Bronchial epithelial cell (primary cell): Measurements from ENCODE around the gene RASSF3. TPM values are rescaled to one million over a fixed set of nuclear protein-coding genes. Genes with fewer than 3 reads are reported as not detected.

Experiments
- DNase-seq: peaks from one replicate; pipeline ENCODE4 v3.0.0-alpha.2; 2010; ENCODE audit warnings: low read depth
- FAIRE-seq: peaks from 2 replicates; lab custom pipeline; 2011; peaks lifted over from hg19 to GRCh38; lab: Jason Lieb, UNC
- H3K27me3 ChIP-seq: 2 replicates; pipeline ENCODE4 v1.5.1; 2011; ENCODE audit warnings: low read length; ENCODE audit not compliant: control insufficient read depth, insufficient read depth
- H3K36me3 ChIP-seq: 2 replicates; pipeline ENCODE4 v1.5.1; 2011; ENCODE audit warnings: low read length; ENCODE audit not compliant: control insufficient read depth, insufficient read depth
- H3K4me3 ChIP-seq: 2 replicates; pipeline ENCODE4 v1.5.1; 2011; ENCODE audit warnings: mild to moderate bottlenecking, low read depth, low read length, control low read depth
- total RNA-seq: library from RNA; depleted of rRNA; stranded (reverse); fragments of >200 nt; gene quantifications from 2 replicates; pipeline ENCODE4 v1.2.1, GENCODE V29; 2014
- TF ChIP-seq, protein P1 (sequence below): IDR thresholded peaks from 2 replicates; pipeline ENCODE4 v1.5.1; 2011; ENCODE audit warnings: mild to moderate bottlenecking, moderate library complexity, low read length, control low read depth, inconsistent platforms; ENCODE audit not compliant: insufficient read depth, severe bottlenecking

The RASSF3 gene
- total RNA-seq, 1 donor from 2014 or later: 9.7 TPM

DNA sequence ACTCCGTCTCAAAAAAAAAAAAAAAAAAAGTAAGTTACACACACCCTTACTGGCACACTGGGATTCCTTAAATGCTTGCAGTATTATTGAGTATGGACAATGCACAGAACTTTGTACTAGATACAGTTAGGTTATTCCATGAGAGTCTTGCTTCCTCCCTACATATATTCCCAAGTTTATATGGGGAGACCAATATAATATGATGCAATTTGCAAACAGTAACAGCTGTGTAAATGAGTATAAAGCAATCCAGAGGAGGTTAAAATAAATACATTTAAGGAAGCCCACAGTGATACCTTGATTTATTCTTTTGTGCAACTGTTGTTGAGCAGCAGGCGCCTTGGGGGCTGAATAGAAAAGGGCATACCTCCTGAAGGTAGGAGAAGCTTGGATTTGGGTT, 26.6 kb downstream of the RASSF3 start:
- no peak for FAIRE-seq
- no peak for DNase-seq
- TF ChIP-seq, protein P1, sequence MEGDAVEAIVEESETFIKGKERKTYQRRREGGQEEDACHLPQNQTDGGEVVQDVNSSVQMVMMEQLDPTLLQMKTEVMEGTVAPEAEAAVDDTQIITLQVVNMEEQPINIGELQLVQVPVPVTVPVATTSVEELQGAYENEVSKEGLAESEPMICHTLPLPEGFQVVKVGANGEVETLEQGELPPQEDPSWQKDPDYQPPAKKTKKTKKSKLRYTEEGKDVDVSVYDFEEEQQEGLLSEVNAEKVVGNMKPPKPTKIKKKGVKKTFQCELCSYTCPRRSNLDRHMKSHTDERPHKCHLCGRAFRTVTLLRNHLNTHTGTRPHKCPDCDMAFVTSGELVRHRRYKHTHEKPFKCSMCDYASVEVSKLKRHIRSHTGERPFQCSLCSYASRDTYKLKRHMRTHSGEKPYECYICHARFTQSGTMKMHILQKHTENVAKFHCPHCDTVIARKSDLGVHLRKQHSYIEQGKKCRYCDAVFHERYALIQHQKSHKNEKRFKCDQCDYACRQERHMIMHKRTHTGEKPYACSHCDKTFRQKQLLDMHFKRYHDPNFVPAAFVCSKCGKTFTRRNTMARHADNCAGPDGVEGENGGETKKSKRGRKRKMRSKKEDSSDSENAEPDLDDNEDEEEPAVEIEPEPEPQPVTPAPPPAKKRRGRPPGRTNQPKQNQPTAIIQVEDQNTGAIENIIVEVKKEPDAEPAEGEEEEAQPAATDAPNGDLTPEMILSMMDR: no peak
- no peaks in the 10 kb centered on the region for H3K27me3 ChIP-seq
- no peaks in the 10 kb centered on the region for H3K36me3 ChIP-seq
- H3K4me3 ChIP-seq: no peak overlapping the region

DNA sequence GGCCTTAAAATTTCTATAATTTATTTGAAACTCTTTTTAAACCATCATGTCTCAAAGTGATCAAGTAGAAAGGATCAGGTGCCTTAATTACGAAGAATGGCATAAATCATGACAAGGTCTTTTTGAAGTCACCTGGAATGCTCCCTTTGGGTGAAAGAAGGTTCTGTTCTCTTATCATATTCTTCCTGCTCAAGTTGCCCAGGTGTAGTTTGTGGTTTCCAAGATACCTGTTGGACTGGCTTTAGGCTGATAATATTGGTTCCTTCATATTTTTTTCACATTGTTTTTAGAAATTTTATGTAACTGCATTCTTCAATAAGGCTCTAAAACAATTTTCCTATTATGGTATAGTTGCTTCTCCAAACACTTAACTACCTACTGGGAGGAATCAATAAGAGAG, 29.2 kb downstream of the RASSF3 start:
- Histone ChIP-seq H3K36me3 (no peaks in the 10 kb centered on the region), H3K4me3 (no peak overlapping the region), H3K27me3 (no peaks in the 10 kb centered on the region)
- TF ChIP-seq, protein P1: no peak
- DNase-seq (no peak), FAIRE-seq (no peak)

DNA sequence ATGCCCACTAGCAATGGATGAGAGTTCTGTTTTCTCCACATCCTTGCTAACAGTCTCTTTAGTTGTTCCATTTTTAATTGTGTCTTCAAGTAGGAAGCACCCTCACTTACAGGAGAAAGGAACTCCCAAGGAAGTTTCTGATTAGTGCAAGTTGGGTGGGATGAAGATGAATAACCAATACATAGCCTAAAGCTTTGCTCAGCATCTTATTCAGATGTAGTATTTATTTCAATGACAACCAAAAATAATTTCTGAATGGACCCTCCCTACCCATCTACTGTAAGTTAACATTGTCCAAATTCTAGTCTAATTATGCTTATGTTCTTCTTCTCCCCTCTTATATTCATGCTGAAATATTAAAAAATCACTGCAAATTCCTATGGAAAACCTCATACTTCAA, 36.0 kb downstream of the RASSF3 start:
- DNase-seq: no peak
- FAIRE-seq: no peak
- H3K27me3 ChIP-seq: no peaks in the 10 kb centered on the region
- TF ChIP-seq, protein P1: no peak
- no peak overlapping the region for H3K4me3 ChIP-seq
- no peaks in the 10 kb centered on the region for H3K36me3 ChIP-seq

DNA sequence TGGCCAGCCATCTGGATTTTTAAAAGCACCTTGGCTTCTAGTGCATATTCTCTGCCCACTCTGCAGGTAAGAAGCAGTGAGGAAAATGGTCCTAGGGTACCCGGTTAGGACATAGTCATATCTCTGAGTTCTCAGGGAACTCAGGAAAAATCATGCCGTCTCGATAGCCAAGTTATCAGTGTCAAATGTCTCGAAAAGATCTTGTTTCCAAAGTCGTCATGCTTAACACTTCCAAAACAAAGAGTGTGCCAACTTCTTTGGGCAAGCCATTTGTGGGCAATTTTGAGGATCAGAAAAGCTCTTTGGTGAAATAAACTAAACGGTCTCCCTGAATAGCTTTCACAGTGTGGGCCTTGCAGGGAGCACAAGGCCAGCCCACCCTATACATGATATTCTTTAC, 39.2 kb downstream of the RASSF3 start:
- Histone ChIP-seq H3K27me3 (no peaks in the 10 kb centered on the region), H3K36me3 (no peaks in the 10 kb centered on the region), H3K4me3 (no peak overlapping the region)
- TF ChIP-seq, protein P1: no peak
- FAIRE-seq (no peak), DNase-seq (no peak)

DNA sequence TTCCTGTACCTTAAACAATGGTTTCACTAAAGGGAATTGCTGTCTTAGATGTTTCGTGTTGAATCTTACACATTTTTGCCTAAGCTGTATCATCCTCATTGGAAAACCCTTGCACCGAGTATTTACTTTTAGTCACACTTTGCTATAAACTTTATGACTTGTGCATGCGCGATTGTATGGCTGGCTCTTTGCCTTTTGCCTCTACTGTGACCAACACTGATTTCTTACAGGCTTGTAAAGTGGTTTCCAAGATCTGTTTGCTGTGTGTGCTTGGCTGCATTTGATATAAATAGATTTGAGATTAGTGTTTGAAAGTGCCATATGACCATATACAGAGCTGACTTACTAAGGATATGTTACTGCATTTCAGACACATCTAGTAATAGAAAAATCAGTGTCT, 40.5 kb downstream of the RASSF3 start:
- H3K4me3 ChIP-seq: no peak overlapping the region
- TF ChIP-seq, protein P1: no peak
- no peak for FAIRE-seq
- no peaks in the 10 kb centered on the region for H3K27me3 ChIP-seq
- no peaks in the 10 kb centered on the region for H3K36me3 ChIP-seq
- DNase-seq: peak; percentile 26

DNA sequence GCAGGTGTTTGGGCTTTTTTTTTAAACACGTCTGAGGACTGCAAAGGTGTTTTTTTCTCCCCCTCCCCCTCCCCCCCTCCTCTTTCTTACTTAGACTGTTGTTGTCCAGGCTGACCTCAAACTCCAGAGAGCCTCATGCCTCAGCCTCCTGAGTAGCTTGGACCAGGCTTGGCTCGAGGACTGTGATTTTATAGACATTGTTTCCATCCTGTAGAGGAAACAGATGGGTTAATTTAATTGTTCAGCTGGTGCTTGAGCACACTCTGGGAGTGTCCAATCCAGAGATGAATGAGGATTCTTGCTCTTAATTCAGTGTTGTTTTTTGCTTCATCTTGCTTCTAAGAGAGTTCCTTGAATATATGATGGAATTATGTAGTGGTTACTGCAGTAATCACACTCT, 42.1 kb downstream of the RASSF3 start:
- FAIRE-seq (no peak), DNase-seq (no peak)
- no peaks in the 10 kb centered on the region for H3K36me3 ChIP-seq
- no peak overlapping the region for H3K4me3 ChIP-seq
- H3K27me3 ChIP-seq: no peaks in the 10 kb centered on the region
- TF ChIP-seq, protein P1: no peak
